Brain microvascular endothelial cell (primary cell): ENCODE measurements around the gene GANC.

ENCODE experiments used
- DNase-seq: peaks from one replicate; pipeline ENCODE4 v3.0.0-alpha.2; 2020
- H3K27ac ChIP-seq: fragments of 250-450 bp; sonication (Bioruptor Pico); 2 replicates; pipeline ENCODE4 v1.5.1; 2020; ENCODE audit warnings: mild to moderate bottlenecking, moderate library complexity
- H3K27me3 ChIP-seq: fragments of 250-450 bp; sonication (Bioruptor Pico); replicated peaks from 2 replicates; pipeline ENCODE4 v1.5.1; 2020; ENCODE audit warnings: mild to moderate bottlenecking
- H3K36me3 ChIP-seq: fragments of 250-450 bp; sonication (Bioruptor Pico); replicated peaks from 2 replicates; pipeline ENCODE4 v1.5.1; 2020; ENCODE audit warnings: mild to moderate bottlenecking
- H3K4me3 ChIP-seq: 2 replicates; pipeline ENCODE4 v1.5.1; 2011; ENCODE audit warnings: low read depth, mild to moderate bottlenecking, control low read depth, low read length, moderate library complexity
- in situ Hi-C: cut with HindIII; loops from 2 replicates; pipeline ENCODE4 v1.10.0; 2017; ENCODE audit warnings: low sequenced_read_pairs, low pct_ligation_motif_present
- TF ChIP-seq, protein P1 (sequence below): IDR thresholded peaks from 2 replicates; pipeline ENCODE4 v1.5.1; 2011; ENCODE audit warnings: low read depth, mild to moderate bottlenecking, moderate library complexity, low read length, control low read depth, inconsistent platforms; ENCODE audit errors: missing control alignments

Gene GANC

DNA sequence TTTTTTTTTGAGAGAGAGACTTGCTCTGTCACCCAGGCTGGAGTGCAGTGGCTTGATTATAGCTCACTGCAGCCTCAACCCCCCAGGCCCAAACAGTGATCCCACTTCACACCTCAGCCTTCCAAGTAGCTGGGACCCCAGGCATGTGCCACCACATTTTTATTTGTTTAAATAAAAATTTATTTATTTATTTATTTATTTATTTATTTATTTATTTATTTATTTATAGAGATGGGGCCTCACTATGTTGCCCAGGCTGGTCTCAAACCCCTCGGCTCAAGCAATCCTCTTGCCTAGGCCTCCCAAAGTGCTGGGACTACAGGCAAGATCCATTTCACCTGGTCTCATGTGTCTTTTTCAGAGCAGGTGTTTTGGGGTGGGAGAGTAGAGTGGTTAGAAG lies 101.8 kb downstream of the GANC start:
- Histone ChIP-seq H3K27me3 (no peaks in the 10 kb centered on the region), H3K27ac (no peak overlapping the region), H3K36me3 (no peaks in the 10 kb centered on the region), H3K4me3 (no peak overlapping the region)
- DNase-seq, result no peak
- in situ Hi-C loops, result no loop called here
- TF ChIP-seq, protein P1, sequence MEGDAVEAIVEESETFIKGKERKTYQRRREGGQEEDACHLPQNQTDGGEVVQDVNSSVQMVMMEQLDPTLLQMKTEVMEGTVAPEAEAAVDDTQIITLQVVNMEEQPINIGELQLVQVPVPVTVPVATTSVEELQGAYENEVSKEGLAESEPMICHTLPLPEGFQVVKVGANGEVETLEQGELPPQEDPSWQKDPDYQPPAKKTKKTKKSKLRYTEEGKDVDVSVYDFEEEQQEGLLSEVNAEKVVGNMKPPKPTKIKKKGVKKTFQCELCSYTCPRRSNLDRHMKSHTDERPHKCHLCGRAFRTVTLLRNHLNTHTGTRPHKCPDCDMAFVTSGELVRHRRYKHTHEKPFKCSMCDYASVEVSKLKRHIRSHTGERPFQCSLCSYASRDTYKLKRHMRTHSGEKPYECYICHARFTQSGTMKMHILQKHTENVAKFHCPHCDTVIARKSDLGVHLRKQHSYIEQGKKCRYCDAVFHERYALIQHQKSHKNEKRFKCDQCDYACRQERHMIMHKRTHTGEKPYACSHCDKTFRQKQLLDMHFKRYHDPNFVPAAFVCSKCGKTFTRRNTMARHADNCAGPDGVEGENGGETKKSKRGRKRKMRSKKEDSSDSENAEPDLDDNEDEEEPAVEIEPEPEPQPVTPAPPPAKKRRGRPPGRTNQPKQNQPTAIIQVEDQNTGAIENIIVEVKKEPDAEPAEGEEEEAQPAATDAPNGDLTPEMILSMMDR, result no peak

DNA sequence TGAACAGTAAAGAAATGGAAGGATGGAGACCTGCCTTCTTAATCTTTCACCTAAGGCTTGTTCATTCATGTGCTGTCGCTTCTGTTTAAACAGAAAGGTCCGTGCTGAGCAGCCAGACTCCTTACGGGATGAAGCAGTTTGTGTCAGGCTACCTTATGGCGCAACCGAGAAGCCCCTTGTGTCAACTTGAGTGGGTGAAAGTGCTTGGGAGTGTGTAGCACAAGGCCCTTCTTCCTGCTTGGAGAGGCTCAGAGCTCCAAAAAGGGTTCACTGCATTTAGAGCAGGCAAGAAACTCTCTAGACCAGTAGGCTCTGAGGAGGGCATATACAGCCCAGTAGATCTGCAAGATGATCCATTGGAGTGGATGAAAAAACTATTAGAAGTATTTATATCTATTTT lies 102.3 kb downstream of the GANC start:
- TF ChIP-seq, protein P1, result no peak
- in situ Hi-C loops, result no loop called here

DNA sequence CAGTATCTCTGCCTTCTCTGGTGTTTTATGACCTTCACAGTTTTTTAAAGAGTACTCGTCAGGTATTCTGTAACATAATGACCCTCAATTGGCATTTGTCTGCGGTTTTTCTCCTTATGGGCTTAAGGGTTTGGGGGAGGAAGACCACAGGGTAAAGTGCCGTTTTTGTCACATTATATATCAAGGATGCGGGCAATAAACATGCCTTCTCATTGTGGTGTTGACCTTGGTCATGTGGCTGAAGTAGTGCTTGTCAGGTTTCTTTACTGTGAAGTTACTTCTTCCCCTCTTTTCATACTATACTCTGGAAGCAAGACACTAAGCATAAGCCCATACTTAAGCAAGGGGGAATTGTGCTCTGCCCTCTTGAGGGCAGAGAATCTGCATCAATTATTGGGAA lies 102.9 kb downstream of the GANC start:
- H3K36me3 ChIP-seq, result no peaks in the 10 kb centered on the region
- in situ Hi-C loops, result no loop called here

More for the DNA sequence above, 102.3 kb downstream of the GANC start:
- H3K4me3 ChIP-seq, result no peak overlapping the region
- H3K27me3 ChIP-seq, result no peaks in the 10 kb centered on the region
- no peaks in the 10 kb centered on the region for H3K36me3 ChIP-seq
- no peak overlapping the region for H3K27ac ChIP-seq
- DNase-seq, result no peak

DNA sequence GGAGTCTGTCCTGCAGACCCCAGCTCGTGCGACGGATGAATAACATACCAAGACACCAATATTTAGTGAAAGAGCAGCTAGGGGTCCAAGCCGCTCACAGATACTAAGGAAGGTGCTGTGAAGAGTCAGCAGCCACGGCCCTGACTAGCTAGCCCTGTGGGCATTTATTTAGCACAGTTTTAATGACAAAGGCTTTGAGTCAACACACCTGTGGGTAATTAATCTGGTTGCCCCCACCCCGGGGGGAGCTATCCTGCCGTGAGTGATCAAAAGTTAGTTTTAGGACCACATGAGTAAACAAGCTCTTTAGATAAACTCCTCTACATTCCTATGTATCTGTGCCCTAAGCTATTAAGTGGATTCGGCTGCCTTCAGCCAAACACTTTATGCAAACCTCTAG lies 105.0 kb downstream of the GANC start:
- H3K36me3 ChIP-seq, result no peaks in the 10 kb centered on the region
- TF ChIP-seq, protein P1, result no peak
- in situ Hi-C loops, result no loop called here
- no peak overlapping the region for H3K27ac ChIP-seq
- no peak for DNase-seq
- no peaks in the 10 kb centered on the region for H3K27me3 ChIP-seq
- no peak overlapping the region for H3K4me3 ChIP-seq

More for the DNA sequence above, 102.9 kb downstream of the GANC start:
- no peak overlapping the region for H3K27ac ChIP-seq
- no peak for DNase-seq
- TF ChIP-seq, protein P1, result no peak
- no peaks in the 10 kb centered on the region for H3K27me3 ChIP-seq
- no peak overlapping the region for H3K4me3 ChIP-seq

DNA sequence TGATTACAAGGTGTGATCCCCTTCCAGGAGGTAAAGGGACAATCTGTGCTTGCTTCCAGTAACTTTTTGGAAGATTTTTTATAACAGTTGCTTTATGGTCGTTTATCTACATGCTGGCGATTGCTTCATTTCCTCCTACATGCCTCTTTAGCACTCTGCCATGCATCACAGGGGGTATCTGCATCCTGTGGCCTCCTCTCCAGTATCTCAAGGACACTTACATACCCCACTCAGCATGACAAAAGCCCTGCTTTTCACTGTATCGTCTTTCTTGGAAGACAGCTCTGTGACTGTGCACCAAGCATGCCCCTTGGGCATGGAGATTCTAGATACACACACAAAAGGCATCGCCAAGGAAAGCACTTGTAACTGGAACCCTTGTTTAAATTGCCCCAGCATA lies 111.6 kb downstream of the GANC start:
- no peak for DNase-seq
- Histone ChIP-seq H3K27ac (no peak overlapping the region), H3K36me3 (no peaks in the 10 kb centered on the region), H3K27me3 (no peaks in the 10 kb centered on the region), H3K4me3 (no peak overlapping the region)
- in situ Hi-C loops, result no loop called here
- TF ChIP-seq, protein P1, result no peak

DNA sequence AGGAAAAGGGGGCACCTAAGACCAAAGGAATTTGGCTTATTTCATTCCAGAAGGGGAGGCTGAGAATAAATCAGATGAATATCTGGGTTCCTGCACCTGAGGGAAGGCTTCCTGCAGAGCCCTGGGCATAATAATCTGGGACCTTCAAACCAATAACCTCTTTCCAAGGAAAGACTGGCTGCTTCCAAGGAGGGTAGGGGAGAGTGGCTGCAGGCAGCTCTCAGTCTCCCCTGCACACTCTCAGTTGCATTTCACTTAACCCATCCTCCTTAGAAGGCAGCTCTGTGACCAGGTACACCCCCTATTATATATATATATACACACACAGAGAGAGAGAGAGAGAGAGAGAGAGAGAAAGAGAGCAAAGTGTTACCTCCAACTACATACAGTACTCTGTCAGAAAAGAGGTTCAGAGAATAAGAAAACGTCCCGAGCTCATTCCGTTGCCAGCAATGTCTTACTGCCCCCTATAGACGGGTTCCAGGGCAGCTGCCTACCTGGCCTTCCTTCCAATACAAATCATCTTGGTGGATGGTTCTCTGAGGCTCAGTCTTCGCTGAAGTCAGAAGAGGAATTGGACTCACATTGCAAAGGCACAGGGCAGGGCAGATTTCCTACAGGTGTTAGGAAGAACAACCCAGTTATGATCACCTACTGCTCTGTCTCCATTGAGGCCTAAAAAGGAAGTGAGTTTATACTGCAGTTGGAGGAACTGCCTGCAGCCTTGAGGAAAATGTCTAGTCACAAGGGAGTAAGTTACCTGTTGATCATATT lies 112.4 kb downstream of the GANC start:
- Histone ChIP-seq H3K4me3 (no peak overlapping the region), H3K27me3 (no peaks in the 10 kb centered on the region), H3K27ac (no peak overlapping the region), H3K36me3 (no peaks in the 10 kb centered on the region)
- DNase-seq, result peak; percentile 46
- in situ Hi-C loops, result no loop called here
- TF ChIP-seq, protein P1, result peak; percentile 92
